ENCODE data around the gene HPDL. TPM values are rescaled to one million over a fixed set of nuclear protein-coding genes. Genes with fewer than 3 reads are reported as not detected.

The HPDL gene
- polyA plus RNA-seq, 1 donor (not counting 4 experiments of a cell fraction or from before 2014, with no cell fraction given) = 0.14 TPM

- no peak for TF ChIP-seq EZH2 (IDR thresholded peaks at IDR 0.05; ENCODE audit: low read length)
- TF ChIP-seq CTCF (optimal IDR thresholded peaks at IDR 0.05 in 1 of 3, IDR thresholded peaks at IDR 0.05 in 1 of 3, conservative IDR thresholded peaks at IDR 0.05 in 1 of 3; ENCODE audit: extremely low read depth in 1 of 3, insufficient read depth in 2 of 3, low read length in 3 of 3) = no peak
- H3K4me2 ChIP-seq (ENCODE audit: control insufficient read depth, extremely low read depth, insufficient read depth, low read depth, low read length) = no peak overlapping the region
- H3K9me3 ChIP-seq (ENCODE audit: control insufficient read depth, low read depth, low read length) = no peaks in the 10 kb centered on the region
- DNase-seq (ENCODE audit: low read depth, low spot score) (no peak), FAIRE-seq (no peak)
- dilution Hi-C loops (cut with MboI; ENCODE audit: extremely low pct_ligation_motif_present, low sequenced_read_pairs) = no loop called here
- peaks cover 11% of the 10 kb centered on the region for H3K4me1 ChIP-seq (ENCODE audit: control insufficient read depth, extremely low read depth, insufficient read depth, low read length)
- H3K9me1 ChIP-seq (ENCODE audit: control insufficient read depth, extremely low read depth, insufficient read depth, low read length) = no peaks in the 10 kb centered on the region
- no peak overlapping the region for H2AFZ ChIP-seq (ENCODE audit: control insufficient read depth, low read length)
- H3K27me3 ChIP-seq (ENCODE audit: control insufficient read depth, extremely low read depth, insufficient read depth, low read length) = peaks cover 7% of the 10 kb centered on the region
- H3K27ac ChIP-seq (ENCODE audit: control insufficient read depth, insufficient read depth, low read length) = no peak overlapping the region
- peaks cover 6 to 9% of the 10 kb centered on the region in 2 experiments for H3K36me3 ChIP-seq (ENCODE audit: control insufficient read depth in 2 of 2, extremely low read depth in 1 of 2, insufficient read depth in 2 of 2, low read length in 2 of 2)
- no peaks in the 10 kb centered on the region for H3K79me2 ChIP-seq (ENCODE audit: control insufficient read depth, insufficient read depth, low read length)
- H3K4me3 ChIP-seq (ENCODE audit: control insufficient read depth in 2 of 3, extremely low read depth in 1 of 3, insufficient read depth in 2 of 3, low read depth in 1 of 3, low read length in 3 of 3) = no peak overlapping the region
- H3K9ac ChIP-seq (ENCODE audit: control insufficient read depth, extremely low read depth, insufficient read depth, low read length) = no peak overlapping the region
- no peaks in the 10 kb centered on the region for H4K20me1 ChIP-seq (ENCODE audit: control insufficient read depth, extremely low read depth, insufficient read depth, low read length)
These were observed 2.8 kb downstream of the HPDL start for GRCh38 chr1:45329445-45329844.

- H3K4me3 ChIP-seq (ENCODE audit: control insufficient read depth in 2 of 3, extremely low read depth in 1 of 3, insufficient read depth in 2 of 3, low read depth in 1 of 3, low read length in 3 of 3) = no peak overlapping the region
- TF ChIP-seq EZH2 (IDR thresholded peaks at IDR 0.05; ENCODE audit: low read length) (no peak), CTCF (optimal IDR thresholded peaks at IDR 0.05 in 1 of 3, IDR thresholded peaks at IDR 0.05 in 1 of 3, conservative IDR thresholded peaks at IDR 0.05 in 1 of 3; ENCODE audit: extremely low read depth in 1 of 3, insufficient read depth in 2 of 3, low read length in 3 of 3) (no peak)
- peaks cover 7% of the 10 kb centered on the region for H3K27me3 ChIP-seq (ENCODE audit: control insufficient read depth, extremely low read depth, insufficient read depth, low read length)
- H3K9me1 ChIP-seq (ENCODE audit: control insufficient read depth, extremely low read depth, insufficient read depth, low read length) = no peaks in the 10 kb centered on the region
- no peak overlapping the region for H3K4me2 ChIP-seq (ENCODE audit: control insufficient read depth, extremely low read depth, insufficient read depth, low read depth, low read length)
- H3K79me2 ChIP-seq (ENCODE audit: control insufficient read depth, insufficient read depth, low read length) = no peaks in the 10 kb centered on the region
- H2AFZ ChIP-seq (ENCODE audit: control insufficient read depth, low read length) = no peak overlapping the region
- peaks cover 11% of the 10 kb centered on the region for H3K4me1 ChIP-seq (ENCODE audit: control insufficient read depth, extremely low read depth, insufficient read depth, low read length)
- H3K9ac ChIP-seq (ENCODE audit: control insufficient read depth, extremely low read depth, insufficient read depth, low read length) = no peak overlapping the region
- no peak for DNase-seq (ENCODE audit: low read depth, low spot score)
- H4K20me1 ChIP-seq (ENCODE audit: control insufficient read depth, extremely low read depth, insufficient read depth, low read length) = no peaks in the 10 kb centered on the region
- no peaks in the 10 kb centered on the region for H3K9me3 ChIP-seq (ENCODE audit: control insufficient read depth, low read depth, low read length)
- peaks cover 6 to 9% of the 10 kb centered on the region in 2 experiments for H3K36me3 ChIP-seq (ENCODE audit: control insufficient read depth in 2 of 2, extremely low read depth in 1 of 2, insufficient read depth in 2 of 2, low read length in 2 of 2)
- no peak overlapping the region for H3K27ac ChIP-seq (ENCODE audit: control insufficient read depth, insufficient read depth, low read length)
- dilution Hi-C loops (cut with MboI; ENCODE audit: extremely low pct_ligation_motif_present, low sequenced_read_pairs) = no loop called here
- no peak for FAIRE-seq
These were observed 5.0 kb downstream of the HPDL start for GRCh38 chr1:45331436-45332345.
